ENCODE measurements around the gene CHKB.

CHKB gene

GRCh38 chr22:50595189-50595588 is 12.5 kb upstream of the CHKB start:
- DNase-seq, result no peak

GRCh38 chr22:50587407-50587806 is 4.8 kb upstream of the CHKB start:
- DNase-seq, result no peak

DNA sequence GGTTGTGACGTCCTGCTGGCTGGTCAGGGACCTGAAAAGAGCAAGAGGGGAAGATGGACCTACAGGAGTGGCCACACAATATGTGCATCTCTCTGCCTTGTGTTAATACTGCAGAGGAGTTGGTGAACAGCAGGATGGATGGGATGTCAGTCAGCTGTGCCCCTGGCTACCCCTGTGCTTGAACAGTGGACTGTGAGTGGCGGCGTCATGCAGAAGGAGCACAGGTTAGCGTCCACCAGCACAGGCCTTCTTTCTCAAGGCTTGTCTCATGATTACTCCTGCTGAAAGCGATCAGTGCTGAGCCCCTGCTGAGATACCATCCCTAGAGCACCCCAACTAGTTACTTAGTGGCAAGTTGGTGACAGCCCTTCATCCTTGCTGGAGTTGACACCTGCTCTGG is 3.8 kb upstream of the CHKB start:
- DNase-seq, result no peak

GRCh38 chr22:50585781-50586180 is 3.1 kb upstream of the CHKB start:
- DNase-seq, result no peak

GRCh38 chr22:50585238-50585637 is 2.6 kb upstream of the CHKB start:
- DNase-seq, result no peak

DNA sequence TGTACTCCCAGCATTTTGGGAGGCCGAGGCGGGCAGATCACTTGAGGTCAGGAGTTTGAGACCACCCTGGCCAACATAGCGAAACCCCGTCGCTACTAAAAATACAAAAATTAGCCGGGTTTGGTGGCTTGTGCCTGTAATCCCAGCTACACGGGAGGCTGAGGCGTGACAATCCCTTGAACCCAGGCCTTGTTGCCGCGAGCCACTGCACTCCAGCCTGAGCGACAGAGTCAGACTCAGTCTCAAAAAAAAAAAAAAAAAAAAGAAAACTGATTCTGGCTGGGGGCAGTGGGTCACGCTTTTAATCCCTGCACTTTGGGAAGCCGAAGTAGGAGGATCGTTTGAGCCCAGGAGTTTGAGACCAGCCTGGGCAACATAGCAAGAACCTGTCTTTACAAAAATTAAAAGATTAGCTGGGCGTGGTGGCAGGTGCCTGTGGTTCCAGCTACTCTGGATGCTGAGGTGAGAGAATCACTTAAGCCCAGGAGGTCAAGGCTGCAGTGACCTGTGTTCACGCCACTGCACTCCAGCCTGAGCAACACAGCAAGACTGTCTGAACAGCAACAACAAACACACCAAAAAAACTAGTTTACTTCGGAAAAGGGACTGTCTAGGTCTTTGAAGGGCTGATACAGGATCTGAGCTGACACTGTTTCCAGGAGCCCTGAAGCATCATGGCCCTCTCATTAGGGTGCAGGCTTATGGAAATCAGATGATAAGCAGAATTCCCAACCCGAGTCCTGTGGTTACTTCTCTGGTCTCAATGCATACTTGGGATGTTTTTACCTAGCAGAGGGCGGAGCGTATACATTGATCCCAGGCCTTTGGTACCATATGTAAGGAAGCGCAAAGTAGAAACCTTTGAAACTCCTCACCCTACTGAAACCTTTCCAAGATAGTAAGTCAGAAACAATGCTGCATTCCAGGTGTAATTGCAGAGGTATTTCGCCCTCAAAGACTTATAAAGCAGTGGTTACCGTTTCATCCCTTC is 1.8 kb upstream of the CHKB start:
- DNase-seq, result no peak

- DNase-seq, result no peak
Observed at GRCh38 chr22:50583294-50583861, 729 bp upstream of the CHKB start.

- DNase-seq, result peak; percentile 35 to 56
Observed at GRCh38 chr22:50581950-50582492, 628 bp downstream of the CHKB start.

DNA sequence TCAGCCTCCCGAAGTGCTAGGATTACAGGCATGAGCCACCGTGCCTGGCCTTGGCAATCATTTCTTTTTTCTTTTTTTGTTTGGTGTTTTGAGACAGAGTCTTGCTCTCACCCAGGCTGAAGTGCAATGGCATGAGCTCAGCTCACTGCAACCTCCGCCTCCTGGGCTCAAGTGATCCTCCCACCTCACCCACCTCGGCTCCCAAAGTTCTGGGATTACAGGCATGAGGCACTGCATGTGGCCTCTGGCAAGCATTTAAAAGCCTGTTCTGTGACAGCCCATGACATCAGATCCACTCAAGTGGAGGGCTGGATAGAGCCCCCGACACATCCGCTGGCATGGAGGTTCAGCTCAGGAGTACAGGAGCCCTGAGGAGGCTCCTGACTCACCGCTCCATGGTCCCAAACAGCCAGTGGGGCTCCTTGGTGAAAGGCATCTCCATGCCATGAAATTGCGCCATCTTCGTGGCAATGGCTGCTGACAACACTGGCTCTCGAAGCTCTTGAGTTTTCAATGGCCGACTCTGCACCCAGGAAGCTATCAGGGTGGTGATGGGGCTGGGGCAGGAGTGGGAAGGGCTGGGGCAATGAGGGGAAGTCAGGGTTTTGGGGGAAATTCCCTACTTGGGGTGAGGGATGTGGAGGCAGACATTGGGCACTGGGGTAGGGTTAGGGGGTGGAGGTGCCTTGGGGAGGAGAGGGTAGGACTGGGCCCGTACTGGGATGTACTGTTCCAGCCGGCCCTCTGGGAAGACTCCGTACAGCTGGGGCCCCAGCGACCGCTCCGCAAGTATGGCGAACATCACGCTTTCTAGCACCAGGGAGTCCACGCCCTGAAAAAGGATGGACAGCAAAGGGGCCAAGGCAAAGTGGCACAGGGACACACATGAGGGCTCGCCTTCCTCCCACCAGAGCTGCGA is 1.4 kb downstream of the CHKB start:
- DNase-seq, result no peak

- DNase-seq, result no peak
Observed at GRCh38 chr22:50579752-50580151, 2.9 kb downstream of the CHKB start.

DNA sequence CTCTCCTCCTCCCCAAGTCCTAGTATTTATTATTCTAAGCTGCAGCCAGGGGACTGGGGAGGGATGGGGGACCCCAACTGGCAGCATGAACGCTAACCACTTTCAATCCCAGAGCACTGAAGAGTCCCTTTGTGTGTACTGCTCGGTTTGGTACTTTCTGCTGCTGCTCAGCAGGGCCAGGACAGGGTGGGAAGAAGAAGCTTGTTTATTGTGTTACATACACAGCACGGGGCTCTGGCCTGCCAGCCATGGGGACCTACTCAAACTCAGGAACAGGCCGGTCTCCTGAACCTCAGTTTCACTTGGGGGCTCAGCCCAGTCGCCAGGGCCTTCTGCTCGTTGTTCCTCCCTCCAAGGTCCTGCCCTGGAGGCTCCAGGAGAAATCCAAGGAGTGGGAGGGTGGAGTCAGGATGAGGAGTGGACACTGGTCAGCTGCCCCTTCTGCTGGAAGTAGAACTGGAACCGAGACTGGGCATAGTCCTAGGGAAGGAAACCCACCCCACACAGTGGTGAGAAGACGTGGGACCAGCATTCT is 3.8 kb downstream of the CHKB start:
- no peak for DNase-seq

DNA sequence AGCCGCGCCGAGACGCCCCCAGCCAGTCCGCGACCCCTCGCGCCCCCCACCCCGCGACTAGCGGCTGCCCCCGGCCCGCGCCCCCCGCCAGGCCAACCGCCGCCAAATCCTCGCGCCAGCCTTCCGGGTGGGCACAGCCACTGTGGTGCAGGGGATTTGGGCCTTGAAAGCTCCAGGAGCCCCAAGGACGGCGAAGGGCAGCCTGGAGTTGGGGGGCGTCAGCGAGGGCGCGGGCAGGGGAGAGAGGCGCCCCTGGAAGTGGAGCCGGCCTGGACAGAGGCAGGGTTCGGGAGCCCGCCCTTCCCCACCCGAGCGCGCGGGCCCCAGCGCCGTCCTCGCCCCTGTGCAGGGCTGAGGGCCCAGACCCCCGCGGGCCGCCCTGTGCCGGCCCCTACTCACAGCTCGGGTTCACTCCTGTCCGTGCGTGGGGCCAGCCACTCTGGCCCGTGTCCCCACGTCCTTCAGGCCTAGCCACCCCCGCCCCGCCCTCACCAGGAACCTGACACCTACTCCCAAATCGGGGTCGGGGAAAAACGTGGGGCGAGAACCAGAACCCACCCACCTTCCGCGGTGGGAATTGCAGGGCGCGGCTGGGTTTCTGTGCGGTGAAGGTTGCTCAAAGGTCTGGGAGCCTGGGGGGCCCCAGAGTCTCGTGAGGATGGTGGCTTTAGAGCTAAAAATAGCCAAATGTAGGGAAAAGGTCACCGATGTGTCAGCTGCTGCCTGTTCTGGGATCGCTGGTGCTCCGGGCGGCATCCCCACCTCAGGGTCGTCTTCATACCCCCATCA is 4.5 kb downstream of the CHKB start, which contains the start of gene CPT1B:
TSS of gene CPT1B (minus strand) at position 441 of the 789 bp plus-strand sequence. CDS start 512 bp downstream, outside the sequence.
- DNase-seq, result no peak

GRCh38 chr22:50577697-50577986 is 5.0 kb downstream of the CHKB start:
- DNase-seq, result no peak

DNA sequence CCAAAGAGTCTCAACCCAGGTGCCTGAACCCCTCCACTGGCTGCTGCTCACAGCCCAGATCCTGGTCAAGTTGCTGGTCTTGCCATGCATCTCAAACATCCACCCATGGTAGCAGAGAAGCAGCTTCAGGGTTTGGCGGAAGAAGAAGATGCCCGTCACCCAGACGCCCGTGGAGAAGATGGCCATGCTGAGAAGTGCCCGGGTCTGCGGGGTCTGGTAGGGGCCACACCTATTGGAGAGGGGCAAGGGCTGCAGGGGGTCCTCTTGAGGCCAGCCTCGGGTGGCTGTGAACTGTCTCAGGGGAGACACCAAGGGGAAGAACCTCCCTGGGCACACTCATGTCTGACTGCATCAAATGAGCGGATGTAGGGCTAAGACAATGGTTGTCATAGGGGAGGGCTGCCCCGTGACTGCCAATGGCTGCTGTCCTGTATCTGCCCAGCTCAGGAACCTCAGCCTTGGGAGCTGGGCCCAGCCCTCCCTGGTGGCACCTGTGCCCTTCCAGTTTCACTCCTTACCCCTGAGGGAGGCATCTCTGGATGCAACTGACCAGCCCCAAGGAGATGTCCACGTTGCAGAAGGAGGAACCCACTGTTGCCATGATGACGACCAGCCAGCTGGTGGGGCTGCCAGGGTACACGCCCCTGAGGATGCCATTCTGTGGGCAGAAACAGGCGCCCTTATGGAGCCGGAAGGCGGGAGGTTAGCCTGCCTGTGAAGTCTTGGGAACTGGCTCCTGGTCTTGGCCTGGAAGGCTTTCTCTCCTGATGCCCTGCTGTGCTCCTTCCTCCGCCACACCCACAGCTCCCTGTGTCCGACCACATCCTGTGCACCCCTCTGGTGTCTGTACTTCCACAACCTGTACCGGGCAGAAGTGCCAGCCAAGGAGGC is 5.6 kb downstream of the CHKB start:
- no peak for DNase-seq

- DNase-seq, result no peak
Observed at GRCh38 chr22:50576070-50576469, 6.6 kb downstream of the CHKB start.

GRCh38 chr22:50575426-50575941 is 7.2 kb downstream of the CHKB start:
- no peak for DNase-seq

DNA sequence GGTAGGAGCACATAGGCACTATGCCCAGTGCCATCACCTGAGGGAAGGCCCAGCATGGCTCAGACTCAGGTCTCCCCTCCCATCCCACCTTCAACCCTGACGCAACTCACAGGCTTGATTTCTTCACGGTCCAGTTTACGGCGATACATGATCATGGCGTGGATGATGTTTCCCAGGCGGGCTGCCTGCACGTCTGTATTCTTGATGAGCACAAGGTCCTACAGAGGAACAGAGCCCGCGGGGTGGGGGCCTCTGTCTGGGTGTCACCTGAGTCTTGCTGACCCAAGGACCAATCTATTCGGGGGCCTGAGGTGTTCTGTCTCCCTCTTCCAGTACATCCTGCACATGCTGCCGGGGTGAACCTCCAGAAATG is 8.3 kb downstream of the CHKB start:
- DNase-seq, result no peak

DNA sequence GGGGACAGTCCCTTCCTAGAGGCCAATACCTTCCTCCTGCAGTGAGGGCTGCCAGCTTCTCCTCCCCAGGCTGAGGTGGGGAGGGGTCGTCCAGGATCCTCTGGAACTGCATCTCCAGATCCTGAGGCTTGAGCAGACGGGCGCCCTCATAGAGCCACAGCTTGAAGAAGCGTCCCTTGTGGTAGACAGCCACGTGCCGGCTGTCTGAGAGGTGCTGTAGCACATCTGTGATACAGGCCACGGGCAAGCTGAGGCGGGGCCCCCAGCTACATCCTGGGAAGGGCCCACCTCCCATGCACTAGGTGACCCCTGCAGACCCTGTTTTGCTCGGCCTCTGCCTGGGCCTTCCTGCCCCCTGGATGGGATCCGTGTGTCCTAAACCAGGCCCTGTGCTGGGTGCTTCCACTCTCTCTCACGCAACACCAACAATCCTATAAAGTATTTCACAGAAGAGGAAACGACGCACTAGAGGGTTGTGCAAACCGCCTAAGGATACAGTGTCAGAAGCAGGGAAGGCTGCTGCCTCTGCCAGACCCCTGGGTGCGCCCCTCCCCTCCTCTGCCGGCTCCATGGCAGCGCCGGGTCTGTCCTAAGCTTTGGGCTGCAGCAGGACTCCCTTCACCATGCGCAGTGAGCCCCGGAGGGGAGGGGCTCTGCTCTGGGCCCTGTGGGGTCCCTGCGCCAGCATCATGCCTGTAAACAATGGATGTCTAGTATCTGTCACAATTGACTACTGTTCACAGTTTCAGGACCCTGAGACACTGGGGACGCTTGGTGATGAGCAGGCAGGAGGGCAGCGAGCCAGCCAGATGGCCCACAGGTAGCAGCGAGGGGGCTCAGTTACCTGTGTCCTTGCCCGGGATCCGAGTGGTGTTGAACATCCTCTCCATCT is 8.9 kb downstream of the CHKB start:
- DNase-seq, result no peak

GRCh38 chr22:50572965-50573364 is 9.7 kb downstream of the CHKB start:
- DNase-seq, result no peak

Data from activated CD4-positive, alpha-beta T cell treated with anti-CD3 and anti-CD28 coated beads, Interleukin-2, amount 50 U/mL, for 48 hours (primary cell).